Smooth muscle cell (in vitro differentiated cells): Measurements from ENCODE around the gene PLIN5. TPM values are rescaled to one million over a fixed set of nuclear protein-coding genes. Genes with fewer than 3 reads are reported as not detected.
"Not testable (repeated sequence)": the region's sequence is repeated elsewhere in the genome, so short reads cannot be mapped to it uniquely, and the experiment has no call there.

Source experiments
- DNase-seq: peaks from one replicate; lab custom pipeline; 2025; ENCODE audit not compliant: unreplicated experiment; lab: John Stamatoyannopoulos, UW
- H2AFZ ChIP-seq: fragments of 200-600 bp; sonication (generic); 2 replicates; pipeline ENCODE4 v1.6.0; 2016; ENCODE audit warnings: antibody characterized with exemption, low read depth, mild to moderate bottlenecking
- H3F3A ChIP-seq: fragments of 200-600 bp; sonication (generic); 2 replicates; pipeline ENCODE4 v1.6.0; 2017; ENCODE audit warnings: antibody characterized with exemption, low read depth
- H3K27ac ChIP-seq: fragments of 200-600 bp; sonication (generic); 2 replicates; pipeline ENCODE4 v1.5.1; 2016; ENCODE audit warnings: low read depth, mild to moderate bottlenecking
- H3K27me3 ChIP-seq: fragments of 200-600 bp; sonication (generic); 2 replicates; pipeline ENCODE4 v1.6.1; 2016; ENCODE audit warnings: low read depth, mild to moderate bottlenecking
- H3K36me3 ChIP-seq: fragments of 200-600 bp; sonication (generic); 2 replicates; pipeline ENCODE4 v1.5.1; 2016; ENCODE audit warnings: low read depth
- H3K4me1 ChIP-seq: fragments of 200-600 bp; sonication (generic); 2 replicates; pipeline ENCODE4 v1.5.1; 2016; ENCODE audit warnings: low read depth
- H3K4me2 ChIP-seq: fragments of 200-600 bp; sonication (generic); 2 replicates; pipeline ENCODE4 v1.6.0; 2016; ENCODE audit warnings: mild to moderate bottlenecking
- H3K4me3 ChIP-seq: fragments of 200-600 bp; sonication (generic); 2 replicates; pipeline ENCODE4 v1.5.1; 2016; ENCODE audit warnings: mild to moderate bottlenecking
- H3K79me2 ChIP-seq: fragments of 200-600 bp; sonication (generic); 2 replicates; pipeline ENCODE4 v1.6.0; 2016; ENCODE audit warnings: low read depth, mild to moderate bottlenecking
- H3K9ac ChIP-seq: fragments of 200-600 bp; sonication (generic); 2 replicates; pipeline ENCODE4 v1.6.0; 2016; ENCODE audit warnings: low read depth
- H3K9me3 ChIP-seq: fragments of 200-600 bp; sonication (generic); replicated peaks from 2 replicates; pipeline ENCODE4 v1.5.1; 2016; ENCODE audit warnings: low read depth
- H4K20me1 ChIP-seq: fragments of 200-600 bp; sonication (generic); 2 replicates; pipeline ENCODE4 v1.6.0; 2016; ENCODE audit warnings: low read depth
- CTCF ChIP-seq: fragments of 200-600 bp; sonication (generic); IDR thresholded peaks from 2 replicates; pipeline ENCODE4 v1.5.1; 2017; ENCODE audit warnings: borderline replicate concordance, mild to moderate bottlenecking, antibody characterized with exemption; ENCODE audit not compliant: insufficient read depth, poor library complexity, severe bottlenecking
- WGBS: methylation state at CpG from one replicate; pipeline ENCODE4 v1.1.7; 2016; ENCODE audit warnings: low lambda C conversion rate; 5-methylcytosine and 5-hydroxymethylcytosine counted together
- polyA plus RNA-seq: library from polyadenylated mRNA; unstranded; fragments of >200 nt; fragmentation: Nextera tagmentation; extraction: Ambion mirVana; gene quantifications from 2 replicates; pipeline ENCODE4 v1.2.1, GENCODE V29; 2016
- total RNA-seq: library from RNA; depleted of rRNA; stranded (reverse); fragments of >200 nt; gene quantifications from 2 replicates; pipeline ENCODE4 v1.2.3, GENCODE V29; 2014

The PLIN5 gene
- total and polyA plus RNA-seq, 2 experiments from 2014 or later = not detected

GRCh38 chr19:4567584-4568071 lies 32.6 kb upstream of the PLIN5 start:
- peak; percentile 9 for DNase-seq
- WGBS = 74% methylated on average over 14 of the region's 14 CpGs

GRCh38 chr19:4566402-4567051 lies 31.5 kb upstream of the PLIN5 start:
- no peaks in the 10 kb centered on the region for H3K4me1 ChIP-seq
- H3K27ac ChIP-seq = no peak overlapping the region
- H3K9ac ChIP-seq = no peak overlapping the region
- no peaks in the 10 kb centered on the region for H3K9me3 ChIP-seq
- WGBS = 95% methylated on average over 34 of the region's 35 CpGs
- no peak for DNase-seq
- H3K27me3 ChIP-seq = no peaks in the 10 kb centered on the region
- no peaks in the 10 kb centered on the region for H4K20me1 ChIP-seq
- H3K79me2 ChIP-seq = no peaks in the 10 kb centered on the region
- H3K4me3 ChIP-seq = no peak overlapping the region
- no peak for TF ChIP-seq CTCF
- no peaks in the 10 kb centered on the region for H3K36me3 ChIP-seq
- H2AFZ ChIP-seq = no peak overlapping the region
- H3F3A ChIP-seq = no peaks in the 10 kb centered on the region
- H3K4me2 ChIP-seq = no peak overlapping the region

More at GRCh38 chr19:4567584-4568071, 32.6 kb upstream of the PLIN5 start:
- no peaks in the 10 kb centered on the region for H3K4me1 ChIP-seq
- H3K4me2 ChIP-seq = no peak overlapping the region
- H3K4me3 ChIP-seq = no peak overlapping the region
- H3K79me2 ChIP-seq = no peaks in the 10 kb centered on the region
- H2AFZ ChIP-seq = no peak overlapping the region
- H3K27me3 ChIP-seq = no peaks in the 10 kb centered on the region
- H4K20me1 ChIP-seq = no peaks in the 10 kb centered on the region
- no peaks in the 10 kb centered on the region for H3K9me3 ChIP-seq
- TF ChIP-seq CTCF = peak; percentile 69
- H3K9ac ChIP-seq = no peak overlapping the region
- H3K36me3 ChIP-seq = no peaks in the 10 kb centered on the region
- no peak overlapping the region for H3K27ac ChIP-seq
- no peaks in the 10 kb centered on the region for H3F3A ChIP-seq

GRCh38 chr19:4563562-4563961 lies 28.5 kb upstream of the PLIN5 start:
- DNase-seq, H4K20me1 ChIP-seq, H3K4me1 ChIP-seq, H3K4me2 ChIP-seq, H3K9ac ChIP-seq, H2AFZ ChIP-seq, H3K79me2 ChIP-seq, H3K27ac ChIP-seq, H3K9me3 ChIP-seq, H3F3A ChIP-seq, H3K27me3 ChIP-seq, H3K4me3 ChIP-seq, H3K36me3 ChIP-seq: not testable (repeated sequence)
- 91% methylated on average over 5 of the region's 5 CpGs for WGBS

GRCh38 chr19:4562085-4562484 lies 27.1 kb upstream of the PLIN5 start:
- H3K27me3 ChIP-seq, H3K36me3 ChIP-seq, H3K9me3 ChIP-seq, H4K20me1 ChIP-seq, H2AFZ ChIP-seq, H3F3A ChIP-seq, H3K9ac ChIP-seq, H3K4me3 ChIP-seq, H3K4me1 ChIP-seq, H3K4me2 ChIP-seq, DNase-seq, H3K27ac ChIP-seq, H3K79me2 ChIP-seq: not testable (repeated sequence)
- WGBS = 98% methylated on average over 7 of the region's 7 CpGs
